Hematopoietic multipotent progenitor cell treated with erythropoietin and hydrocortisone succinate and interleukin-3 and kit ligand, for 4 days (in vitro differentiated cells): Measurements from ENCODE around the gene NXT1.

ENCODE experiments used
- DNase-seq: peaks from one replicate; pipeline ENCODE4 v3.0.0-alpha.2; 2015

The NXT1 gene

DNA sequence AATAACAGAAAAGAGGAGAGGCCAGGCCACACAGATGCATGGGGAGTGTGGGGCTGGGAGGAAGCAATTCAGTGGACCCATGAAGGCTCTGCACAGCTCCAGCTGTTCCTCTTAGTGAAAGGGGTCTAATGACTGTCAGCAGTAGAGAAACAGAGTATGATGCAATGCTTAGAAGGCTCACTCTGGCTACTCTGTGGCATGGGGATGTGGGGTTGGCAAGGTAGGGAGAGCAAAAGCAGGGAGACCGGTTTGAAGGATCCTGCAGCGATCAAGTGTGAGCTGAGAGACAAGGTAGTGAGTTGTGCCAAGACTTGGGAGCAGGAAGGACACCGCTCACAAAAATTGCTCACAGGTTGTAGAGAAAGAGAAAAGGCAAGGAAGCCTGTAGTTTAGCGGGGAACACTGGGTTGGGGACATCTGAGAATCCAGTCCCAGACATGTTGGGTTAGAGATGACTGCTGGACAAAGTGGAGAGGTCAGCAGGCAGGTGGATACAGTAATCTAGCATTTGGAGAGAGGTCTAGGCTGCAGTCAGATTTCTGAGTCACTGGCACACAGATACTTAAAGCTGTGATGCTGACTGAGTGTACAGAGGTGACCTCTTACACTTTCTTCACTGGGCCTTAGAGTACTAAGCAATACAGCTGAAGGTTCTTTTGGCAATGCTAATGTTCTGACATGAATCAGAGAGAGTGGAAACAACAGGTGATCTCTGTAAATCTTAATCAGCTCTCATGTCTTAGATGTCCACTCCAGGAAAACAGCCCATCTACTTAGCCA lies 43.6 kb downstream of the NXT1 start:
- DNase-seq = no peak

DNA sequence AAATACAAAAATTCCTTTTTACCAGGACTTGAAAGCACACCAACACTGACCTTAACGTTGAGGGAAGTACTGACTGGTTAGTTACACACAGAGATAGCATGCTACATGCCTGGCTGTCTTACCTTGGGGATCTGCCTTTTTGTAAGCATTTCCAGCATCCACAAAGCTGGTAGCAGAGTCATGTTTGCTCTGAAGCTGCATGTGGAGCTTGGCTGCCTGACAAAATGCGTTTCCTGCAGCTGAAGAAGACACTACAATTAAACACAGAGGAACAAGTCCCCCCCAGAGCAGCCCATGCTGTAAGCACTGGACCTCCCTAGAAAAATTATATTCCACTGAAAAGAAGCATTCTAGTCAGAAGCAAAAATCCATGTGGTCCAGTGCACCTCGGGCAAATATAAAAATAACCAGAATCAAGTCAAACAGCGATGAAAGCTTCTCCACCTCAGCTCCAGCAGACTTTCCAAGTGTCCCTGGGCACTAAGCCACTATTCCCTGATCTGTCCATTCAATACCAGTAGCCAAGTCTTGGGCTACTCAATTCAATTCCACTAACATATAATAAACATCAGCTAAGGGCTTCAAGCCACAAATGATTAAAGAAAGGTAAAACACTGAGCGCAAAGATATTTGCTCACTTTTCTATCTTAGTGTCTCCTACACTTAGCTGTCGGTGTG lies 46.5 kb downstream of the NXT1 start:
- DNase-seq = no peak

GRCh38 chr20:23397961-23398360 lies 47.4 kb downstream of the NXT1 start:
- peak; percentile 12 for DNase-seq

GRCh38 chr20:23399568-23400241 lies 49.1 kb downstream of the NXT1 start:
- DNase-seq = peak; percentile 71

- no peak for DNase-seq
Observed at GRCh38 chr20:23401051-23401450, 50.5 kb downstream of the NXT1 start.

DNA sequence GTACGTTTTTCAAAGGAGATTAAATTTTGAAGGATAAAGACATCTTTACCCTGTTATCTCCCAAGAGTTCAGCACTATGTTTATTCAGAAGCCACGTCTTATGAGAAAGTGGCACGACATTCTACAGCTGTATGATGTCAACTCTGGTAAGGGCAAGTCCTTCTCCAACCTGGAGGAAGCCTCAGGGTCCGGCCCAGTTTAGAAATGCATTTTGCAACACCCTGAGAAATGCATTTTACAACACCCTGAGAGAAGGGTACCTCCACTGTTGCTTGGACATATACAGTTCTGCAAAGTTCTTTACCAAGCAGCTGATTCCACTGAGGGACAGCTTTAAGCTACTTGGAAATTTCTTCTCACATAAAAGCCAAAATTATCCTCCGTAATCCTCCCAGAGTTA lies 53.2 kb downstream of the NXT1 start:
- DNase-seq = no peak

- no peak for DNase-seq
Observed at GRCh38 chr20:23404196-23404595, 53.6 kb downstream of the NXT1 start.
